Erythroblast (primary cell): ENCODE data around the gene MLH3.

ENCODE experiments used
- GATA1 ChIP-seq: IDR thresholded peaks from 2 replicates; pipeline ENCODE4 v1.6.1; 2011; ENCODE audit warnings: low read depth, mild to moderate bottlenecking, control low read depth, low read length, moderate library complexity
- POLR2A ChIP-seq: IDR thresholded peaks from 2 replicates; pipeline ENCODE4 v1.6.1; 2011; ENCODE audit warnings: mild to moderate bottlenecking, low read length

DNA sequence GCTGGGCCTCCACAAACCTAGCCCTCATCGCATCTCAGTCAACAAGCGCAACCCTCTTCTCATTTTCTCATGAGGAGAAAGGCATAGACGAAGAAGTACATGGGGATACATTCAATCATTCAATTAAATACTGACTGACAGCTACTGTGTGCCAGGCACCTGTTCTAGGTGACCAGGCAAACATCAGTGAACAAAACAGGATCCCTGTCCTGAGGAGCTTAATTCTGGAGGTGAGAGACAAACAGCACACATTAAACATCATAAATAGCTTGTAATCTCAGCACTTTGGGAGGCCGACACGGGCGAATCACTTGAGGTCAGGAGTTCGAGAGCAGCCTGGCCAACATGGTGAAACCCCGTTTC, 12.9 kb upstream of the MLH3 start:
- TF ChIP-seq POLR2A (no peak), GATA1 (no peak)
